C4-2B (cell line): ENCODE data around the gene RNF112.

Source experiments
- CTCF ChIP-seq: fragments of 450-650 bp; conservative IDR thresholded peaks from 2 replicates; pipeline ENCODE4 v1.5.1; 2017; ENCODE audit warnings: mild to moderate bottlenecking
- ZFX ChIP-seq: fragments of 450-650 bp; IDR thresholded peaks from 2 replicates; pipeline ENCODE4 v1.6.1; 2017

- TF ChIP-seq CTCF (no peak), ZFX (no peak)
Observed at GRCh38 chr17:19456016-19456927, 45.2 kb downstream of the RNF112 start.
